Upper lobe of right lung (tissue), 1 donor: Measurements from ENCODE around the gene SGCE. TPM values are rescaled to one million over a fixed set of nuclear protein-coding genes. Genes with fewer than 3 reads are reported as not detected.

ENCODE experiments used
- ATAC-seq: fragments of 200-7000 bp; cut with Tn5 transposase; one replicate; pipeline ENCODE4 v1.9.1; 2020; ENCODE audit warnings: mild to moderate bottlenecking, moderate library complexity
- DNase-seq: peaks from one replicate; pipeline ENCODE4 v3.0.0-alpha.2; 2020
- H3K27ac ChIP-seq: fragments of 200-600 bp; one replicate; pipeline ENCODE4 v1.8.0; 2022
- H3K27me3 ChIP-seq: fragments of 200-600 bp; one replicate; pipeline ENCODE4 v1.8.0; 2022; ENCODE audit warnings: mild to moderate bottlenecking
- H3K36me3 ChIP-seq: fragments of 200-600 bp; one replicate; pipeline ENCODE4 v1.8.0; 2022
- H3K4me1 ChIP-seq: fragments of 200-600 bp; one replicate; pipeline ENCODE4 v1.8.0; 2022
- H3K4me3 ChIP-seq: fragments of 200-600 bp; one replicate; pipeline ENCODE4 v1.8.0; 2022; ENCODE audit warnings: mild to moderate bottlenecking
- H3K9me3 ChIP-seq: fragments of 200-600 bp; one replicate; pipeline ENCODE4 v1.8.0; 2022
- CTCF ChIP-seq: fragments of 200-600 bp; IDR thresholded peaks from one replicate; pipeline ENCODE4 v1.8.0; 2022; ENCODE audit warnings: antibody characterized with exemption
- intact Hi-C: fragments of 100-400 bp; cut with DNase I; formaldehyde crosslinking; loops from one replicate; pipeline ENCODE4 v1.11.0; 2022
- total RNA-seq: library from RNA; stranded (reverse); fragmentation: NEBNext Ultra II Directional; extraction: Animal tissue kit (Norgen Biotek cat#: 25700); gene quantifications from one replicate; pipeline ENCODE4 v1.2.1, GENCODE V29; 2021
- donor health status: DM: no; HTN: yes; CAD: no; lungs with severe emphysema.

SGCE gene
- total RNA-seq, 1 donor from 2014 or later = 74.1 TPM

- ATAC-seq = no peak
These were observed 79.6 kb downstream of the SGCE start for GRCh38 chr7:94576316-94576715.

GRCh38 chr7:94575646-94576045, 80.3 kb downstream of the SGCE start:
- ATAC-seq (no peak), DNase-seq (no peak)
- Histone ChIP-seq H3K36me3 (peaks cover 4% of the 10 kb centered on the region), H3K9me3 (peaks cover 10% of the 10 kb centered on the region), H3K27ac (no peak overlapping the region), H3K4me1 (no peaks in the 10 kb centered on the region), H3K27me3 (no peaks in the 10 kb centered on the region), H3K4me3 (no peak overlapping the region)
- no peak for TF ChIP-seq CTCF
- intact Hi-C loops = no loop called here

More at GRCh38 chr7:94576316-94576715, 79.6 kb downstream of the SGCE start:
- intact Hi-C loops = no loop called here
- no peaks in the 10 kb centered on the region for H3K4me1 ChIP-seq
- H3K36me3 ChIP-seq = peaks cover 4% of the 10 kb centered on the region
- no peaks in the 10 kb centered on the region for H3K27me3 ChIP-seq
- DNase-seq = no peak
- H3K9me3 ChIP-seq = peaks cover 10% of the 10 kb centered on the region
- TF ChIP-seq CTCF = no peak
- no peak overlapping the region for H3K27ac ChIP-seq
- no peak overlapping the region for H3K4me3 ChIP-seq

GRCh38 chr7:94571816-94572215, 84.1 kb downstream of the SGCE start:
- ATAC-seq = no peak

GRCh38 chr7:94567396-94567795, 88.5 kb downstream of the SGCE start:
- intact Hi-C loops = no loop called here
- no peak for DNase-seq
- Histone ChIP-seq H3K27me3 (no peaks in the 10 kb centered on the region), H3K36me3 (no peaks in the 10 kb centered on the region), H3K9me3 (no peaks in the 10 kb centered on the region), H3K27ac (no peak overlapping the region), H3K4me1 (no peaks in the 10 kb centered on the region), H3K4me3 (no peak overlapping the region)
- no peak for ATAC-seq
- no peak for TF ChIP-seq CTCF

More at GRCh38 chr7:94571816-94572215, 84.1 kb downstream of the SGCE start:
- intact Hi-C loops = no loop called here
- H3K27ac ChIP-seq = no peak overlapping the region
- TF ChIP-seq CTCF = no peak
- peaks cover 10% of the 10 kb centered on the region for H3K9me3 ChIP-seq
- no peak for DNase-seq
- no peaks in the 10 kb centered on the region for H3K4me1 ChIP-seq
- no peaks in the 10 kb centered on the region for H3K27me3 ChIP-seq
- H3K4me3 ChIP-seq = no peak overlapping the region
- no peaks in the 10 kb centered on the region for H3K36me3 ChIP-seq

- Histone ChIP-seq H3K4me1 (no peaks in the 10 kb centered on the region), H3K9me3 (no peaks in the 10 kb centered on the region), H3K27me3 (no peaks in the 10 kb centered on the region), H3K27ac (no peak overlapping the region), H3K4me3 (no peak overlapping the region), H3K36me3 (peaks cover 4% of the 10 kb centered on the region)
- intact Hi-C loops = no loop called here
- DNase-seq = no peak
- ATAC-seq = no peak
- TF ChIP-seq CTCF = no peak
These were observed 90.6 kb downstream of the SGCE start for GRCh38 chr7:94565247-94565894.

- Histone ChIP-seq H3K4me1 (no peaks in the 10 kb centered on the region), H3K27me3 (no peaks in the 10 kb centered on the region), H3K9me3 (no peaks in the 10 kb centered on the region), H3K36me3 (peaks cover 5% of the 10 kb centered on the region), H3K4me3 (no peak overlapping the region), H3K27ac (no peak overlapping the region)
- DNase-seq = no peak
- no peak for TF ChIP-seq CTCF
- ATAC-seq = no peak
- intact Hi-C loops = no loop called here
These were observed 93.4 kb downstream of the SGCE start for GRCh38 chr7:94562525-94562924.
